ENCODE results near the gene NAT8L.

DNA sequence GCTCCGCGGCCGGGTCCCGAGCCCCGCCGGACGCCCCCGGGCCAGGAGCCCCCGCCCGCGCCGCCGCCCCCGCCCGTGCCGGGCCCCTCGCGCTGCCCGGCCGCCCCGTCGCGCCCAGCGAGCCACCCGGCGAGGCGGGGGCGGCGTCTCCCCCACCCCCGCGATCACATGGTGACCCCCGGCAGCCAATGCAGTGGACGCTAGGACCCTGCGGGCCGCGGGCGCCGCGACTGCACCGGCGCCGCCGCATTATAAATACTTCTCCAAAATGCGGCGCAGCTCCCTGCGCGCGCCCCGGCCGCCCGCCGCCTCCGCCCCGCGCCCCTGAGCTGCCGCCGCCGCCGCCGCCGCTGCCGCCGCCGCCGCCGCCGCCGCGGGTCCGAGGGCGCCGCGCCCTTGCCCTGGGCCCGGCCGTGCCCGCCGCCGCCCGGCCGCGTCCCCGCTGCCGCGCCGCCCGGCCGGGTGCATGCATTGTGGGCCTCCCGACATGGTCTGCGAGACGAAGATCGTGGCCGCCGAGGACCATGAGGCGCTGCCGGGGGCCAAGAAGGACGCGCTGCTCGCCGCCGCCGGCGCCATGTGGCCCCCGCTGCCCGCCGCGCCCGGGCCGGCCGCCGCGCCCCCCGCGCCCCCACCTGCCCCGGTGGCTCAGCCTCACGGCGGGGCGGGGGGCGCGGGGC is at the start of gene NAT8L:
- TF ChIP-seq, protein P1, sequence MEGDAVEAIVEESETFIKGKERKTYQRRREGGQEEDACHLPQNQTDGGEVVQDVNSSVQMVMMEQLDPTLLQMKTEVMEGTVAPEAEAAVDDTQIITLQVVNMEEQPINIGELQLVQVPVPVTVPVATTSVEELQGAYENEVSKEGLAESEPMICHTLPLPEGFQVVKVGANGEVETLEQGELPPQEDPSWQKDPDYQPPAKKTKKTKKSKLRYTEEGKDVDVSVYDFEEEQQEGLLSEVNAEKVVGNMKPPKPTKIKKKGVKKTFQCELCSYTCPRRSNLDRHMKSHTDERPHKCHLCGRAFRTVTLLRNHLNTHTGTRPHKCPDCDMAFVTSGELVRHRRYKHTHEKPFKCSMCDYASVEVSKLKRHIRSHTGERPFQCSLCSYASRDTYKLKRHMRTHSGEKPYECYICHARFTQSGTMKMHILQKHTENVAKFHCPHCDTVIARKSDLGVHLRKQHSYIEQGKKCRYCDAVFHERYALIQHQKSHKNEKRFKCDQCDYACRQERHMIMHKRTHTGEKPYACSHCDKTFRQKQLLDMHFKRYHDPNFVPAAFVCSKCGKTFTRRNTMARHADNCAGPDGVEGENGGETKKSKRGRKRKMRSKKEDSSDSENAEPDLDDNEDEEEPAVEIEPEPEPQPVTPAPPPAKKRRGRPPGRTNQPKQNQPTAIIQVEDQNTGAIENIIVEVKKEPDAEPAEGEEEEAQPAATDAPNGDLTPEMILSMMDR (IDR thresholded peaks at IDR 0.05; ENCODE audit: poor library complexity), result no peak
- no peak for TF ChIP-seq EZH2 (IDR thresholded peaks at IDR 0.05; ENCODE audit: borderline replicate concordance)
